Measurements from ENCODE around the gene MBD5. TPM values are rescaled to one million over a fixed set of nuclear protein-coding genes. Genes with fewer than 3 reads are reported as not detected.
"Not testable (repeated sequence)": the region's sequence is repeated elsewhere in the genome, so short reads cannot be mapped to it uniquely, and the experiment has no call there.

MBD5 gene
- total RNA-seq, 6 experiments from 2014 or later, result 7.9 to 15.6 (median 11.9) TPM

- no peaks in the 10 kb centered on the region for H3K9me3 ChIP-seq
- peak overlapping the region in 1 of 3 donors; percentile 25 for H3K27ac ChIP-seq
- H3K4me3 ChIP-seq, result no peak overlapping the region
- H3K4me1 ChIP-seq, result no peaks in the 10 kb centered on the region
- no peaks in the 10 kb centered on the region for H3K27me3 ChIP-seq
- DNase-seq (no peak), ATAC-seq (peak; percentile 81 to 96 (median 86))
- 31% methylated on average over 4 of the region's 4 CpGs for WGBS (ENCODE audit: insufficient coverage, low coverage, low lambda C conversion rate, missing lambda C conversion rate)
- no peak for TF ChIP-seq POLR2A (IDR thresholded peaks at IDR 0.05)
- peak; percentile 62 to 81 (median 69) for TF ChIP-seq CTCF (IDR thresholded peaks at IDR 0.05)
- intact Hi-C loops (cut with DNase I), result no loop called here
- no peaks in the 10 kb centered on the region for H3K36me3 ChIP-seq
These were observed 31.0 kb upstream of the MBD5 start for GRCh38 chr2:147989809-147990403.

- DNase-seq; H3K27me3 ChIP-seq; H3K9me3 ChIP-seq; ATAC-seq; H3K36me3 ChIP-seq; intact Hi-C loops (cut with DNase I); H3K4me3 ChIP-seq; H3K4me1 ChIP-seq; H3K27ac ChIP-seq: not testable (repeated sequence)
- 90% methylated on average over 5 of the region's 7 CpGs for whole genome bisulfite sequencing (ENCODE audit: insufficient coverage, low coverage, low lambda C conversion rate, missing lambda C conversion rate)
These were observed 25.9 kb upstream of the MBD5 start for GRCh38 chr2:147994965-147995364.

- intact Hi-C loops (cut with DNase I), result no loop called here
- Histone ChIP-seq H3K27me3 (no peaks in the 10 kb centered on the region), H3K27ac (no peak overlapping the region), H3K9me3 (no peaks in the 10 kb centered on the region), H3K4me3 (no peak overlapping the region), H3K4me1 (no peaks in the 10 kb centered on the region), H3K36me3 (no peaks in the 10 kb centered on the region)
- TF ChIP-seq CTCF (IDR thresholded peaks at IDR 0.05), result no peak
- TF ChIP-seq POLR2A (IDR thresholded peaks at IDR 0.05), result no peak
- DNase-seq, result no peak
- ATAC-seq, result no peak
These were observed 24.1 kb upstream of the MBD5 start for GRCh38 chr2:147996828-147997227.

- intact Hi-C loops (cut with DNase I), result no loop called here
- H3K27ac ChIP-seq, result no peak overlapping the region
- WGBS (ENCODE audit: insufficient coverage, low coverage, low lambda C conversion rate, missing lambda C conversion rate), result 74% methylated on average over 4 of the region's 4 CpGs
- ATAC-seq, result no peak
- no peak for DNase-seq
- H3K9me3 ChIP-seq, result peaks cover 0 to 2% (median 0%) of the 10 kb centered on the region in 4 donors
- no peaks in the 10 kb centered on the region for H3K4me1 ChIP-seq
- no peaks in the 10 kb centered on the region for H3K27me3 ChIP-seq
- H3K36me3 ChIP-seq, result no peaks in the 10 kb centered on the region
- TF ChIP-seq POLR2A (IDR thresholded peaks at IDR 0.05) (no peak), CTCF (IDR thresholded peaks at IDR 0.05) (no peak)
- no peak overlapping the region for H3K4me3 ChIP-seq
These were observed 22.7 kb upstream of the MBD5 start for GRCh38 chr2:147998203-147998602.

- no peak overlapping the region for H3K27ac ChIP-seq
- TF ChIP-seq CTCF (IDR thresholded peaks at IDR 0.05) (no peak), POLR2A (IDR thresholded peaks at IDR 0.05) (no peak)
- 66% methylated on average over 2 of the region's 2 CpGs for WGBS (ENCODE audit: insufficient coverage, low coverage, low lambda C conversion rate, missing lambda C conversion rate)
- ATAC-seq (no peak), DNase-seq (no peak)
- no peak overlapping the region for H3K4me3 ChIP-seq
- H3K27me3 ChIP-seq, result no peaks in the 10 kb centered on the region
- intact Hi-C loops (cut with DNase I), result no loop called here
- no peaks in the 10 kb centered on the region for H3K36me3 ChIP-seq
- peaks cover 0 to 2% (median 0%) of the 10 kb centered on the region in 4 donors for H3K9me3 ChIP-seq
- H3K4me1 ChIP-seq, result no peaks in the 10 kb centered on the region
These were observed 21.8 kb upstream of the MBD5 start for GRCh38 chr2:147999126-147999525.
